Dedifferentiated amniotic fluid mesenchymal stem cell (primary cell): Measurements from ENCODE around the gene IL17RD.

Experiments used
- DNase-seq: peaks from one replicate; pipeline ENCODE4 v3.0.0-alpha.2; 2016; ENCODE audit errors: extremely low spot score

The IL17RD gene

DNA sequence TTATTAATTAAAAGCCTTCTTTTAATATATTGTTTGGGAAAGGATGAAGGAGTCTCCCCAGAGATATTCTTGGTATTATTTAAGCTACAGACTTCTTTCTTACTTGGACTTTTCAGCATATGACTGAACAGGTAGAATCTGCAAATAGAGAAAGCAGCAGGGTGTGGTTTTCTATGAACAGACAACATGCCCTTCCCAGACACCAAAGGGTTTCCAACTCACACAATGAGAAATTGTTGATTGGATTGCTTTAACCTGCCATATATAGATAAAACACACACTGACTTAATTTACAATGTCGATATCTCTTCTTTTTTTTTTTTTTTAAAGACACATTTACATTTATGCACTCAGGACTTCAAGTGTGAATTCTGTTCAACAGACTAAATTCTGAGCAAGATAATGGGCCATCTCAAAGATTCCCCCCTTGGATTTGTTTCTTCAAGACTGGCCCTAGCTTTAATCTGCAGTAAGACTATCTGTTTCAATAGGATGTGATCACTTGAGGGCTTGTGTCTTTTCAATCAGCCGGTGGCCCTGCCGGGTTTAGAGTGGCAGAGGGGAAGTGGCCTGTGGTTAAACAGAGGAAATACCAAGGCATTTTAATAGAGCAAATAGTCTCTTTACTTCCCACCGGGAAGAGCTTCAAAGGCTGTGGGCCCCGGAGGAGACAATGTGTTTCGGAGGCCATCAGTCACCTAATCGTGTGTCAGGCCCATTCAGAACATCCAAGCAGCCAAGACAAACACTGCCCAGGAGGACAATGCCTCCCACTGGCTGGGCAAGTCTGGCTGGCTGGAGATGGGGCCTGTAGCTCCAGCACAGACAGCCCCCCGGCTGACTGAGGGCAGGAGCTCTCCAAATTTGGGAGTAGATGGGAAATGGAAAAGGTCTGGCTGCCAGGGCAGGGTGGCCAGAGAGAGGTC, 6.1 kb downstream of the IL17RD start:
- no peak for DNase-seq

DNA sequence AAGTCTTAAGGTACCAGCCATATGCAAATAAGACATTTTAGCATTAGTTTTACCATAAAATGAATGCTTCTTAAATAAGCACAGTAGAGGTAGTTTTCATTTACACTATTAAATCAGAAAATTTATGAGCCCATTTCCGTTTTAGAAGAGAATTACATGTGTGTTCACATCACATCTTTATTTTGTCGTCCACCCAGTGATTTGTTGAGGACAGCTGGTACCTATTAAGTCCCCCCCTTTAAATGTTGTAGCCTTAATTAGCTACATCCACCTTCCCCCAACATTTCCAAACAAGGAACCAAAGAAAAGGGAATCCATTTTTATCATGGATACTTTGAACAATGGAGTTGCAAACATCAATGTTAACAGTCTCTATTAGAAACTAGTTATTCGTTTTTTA, 6.8 kb downstream of the IL17RD start:
- DNase-seq = no peak

- DNase-seq = no peak
Observed at GRCh38 chr3:57157545-57157944, 7.6 kb downstream of the IL17RD start.

DNA sequence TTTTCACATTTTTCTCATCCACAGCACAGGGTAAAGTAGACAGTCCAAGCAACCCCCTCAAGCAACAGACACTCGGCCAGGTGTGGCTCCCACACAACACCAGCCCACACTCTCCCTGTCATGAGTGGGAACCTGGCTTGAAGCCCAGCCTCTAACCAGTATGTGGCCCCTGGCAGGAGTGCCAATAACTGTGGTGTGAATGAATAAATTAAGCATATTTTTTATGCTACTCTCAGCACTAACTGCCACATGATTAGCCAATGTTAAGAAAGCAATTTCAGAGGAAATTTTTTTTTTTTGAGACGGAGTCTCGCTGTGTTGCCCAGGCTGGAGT, 9.9 kb downstream of the IL17RD start:
- DNase-seq = no peak

GRCh38 chr3:57154470-57155309, 10.5 kb downstream of the IL17RD start:
- DNase-seq = no peak

DNA sequence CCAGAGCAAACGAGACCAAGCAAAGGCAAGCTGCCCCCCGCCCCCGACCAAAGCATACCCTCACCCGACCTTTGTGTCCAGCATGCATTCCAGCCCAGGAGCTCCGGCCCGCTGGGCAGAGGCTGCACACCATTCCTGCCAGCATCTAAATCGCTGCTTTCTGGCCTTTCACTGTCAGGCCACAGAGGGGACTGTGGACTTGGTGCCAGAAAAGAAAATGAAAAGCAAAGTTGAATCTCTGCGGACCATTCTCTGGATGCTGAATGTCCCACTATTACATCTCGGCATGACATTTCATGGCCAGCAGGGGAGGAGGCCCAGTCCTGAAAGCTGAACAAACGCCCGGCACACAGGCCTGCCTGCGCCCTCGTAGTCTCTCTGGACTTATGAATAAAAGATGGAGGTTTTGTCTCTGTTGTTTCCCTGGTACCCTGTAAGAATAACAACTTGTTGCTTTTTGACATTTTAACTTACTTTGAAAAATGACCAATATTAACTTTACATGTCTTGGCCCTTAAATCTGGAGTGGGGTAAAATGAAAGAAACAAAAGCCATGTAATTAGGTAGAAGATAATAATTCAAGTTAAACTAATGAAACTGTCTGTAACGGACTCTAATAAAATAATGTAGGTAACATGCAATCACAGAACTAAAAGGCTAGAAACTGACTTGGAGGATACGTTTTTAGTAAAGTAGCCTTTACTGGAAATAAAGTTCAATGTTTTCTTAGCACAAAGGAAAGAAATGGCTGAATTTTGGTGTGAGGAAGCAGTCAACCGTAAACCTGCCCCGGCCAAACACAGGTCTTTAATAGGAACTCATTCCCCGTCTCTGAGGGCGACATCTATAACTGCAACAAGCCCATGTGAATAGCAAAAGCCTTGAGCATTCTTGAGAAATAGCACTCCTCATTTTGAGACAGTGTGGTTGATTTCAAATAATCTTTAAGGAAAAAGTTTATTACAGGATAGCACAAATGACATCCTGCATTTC, 12.7 kb downstream of the IL17RD start:
- no peak for DNase-seq

DNA sequence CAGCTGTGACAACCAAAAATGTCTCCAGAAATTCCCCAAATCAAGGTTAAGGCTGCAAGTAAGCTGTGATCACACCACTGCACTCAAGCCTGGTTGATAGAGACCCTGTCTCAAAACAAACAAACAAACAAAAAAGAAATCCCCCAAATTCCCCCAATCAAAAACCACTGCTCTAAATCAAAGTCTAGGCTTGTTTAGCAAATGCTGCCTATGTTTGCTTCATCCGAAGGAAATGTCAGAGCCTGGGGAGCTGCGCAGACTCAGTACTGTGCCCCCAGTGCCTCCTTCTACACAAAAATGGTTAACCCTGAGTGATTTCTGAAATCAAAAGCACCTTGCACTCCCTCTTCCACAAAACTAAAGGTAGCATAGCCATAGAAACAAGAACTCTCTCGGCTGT, 13.4 kb downstream of the IL17RD start:
- DNase-seq = no peak

DNA sequence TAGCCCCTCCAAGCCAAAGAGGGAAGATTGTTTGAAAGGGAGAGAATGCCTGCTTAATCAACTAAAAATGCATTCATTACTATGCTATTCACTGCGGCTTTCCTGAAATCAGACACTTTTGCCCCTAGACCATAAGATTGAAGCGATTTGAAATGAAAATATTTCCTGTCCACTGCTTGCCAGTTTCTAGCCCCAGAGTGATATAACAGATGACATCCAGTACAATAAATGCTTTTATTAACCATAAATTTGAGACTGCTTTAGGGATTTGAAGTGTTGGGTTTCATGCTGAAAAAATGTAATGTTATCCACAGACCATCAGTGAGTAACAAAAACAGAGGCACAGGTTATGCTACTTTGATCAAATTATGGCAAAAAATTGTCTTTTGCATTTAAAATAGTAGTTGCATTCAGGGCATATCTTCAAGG, 14.1 kb downstream of the IL17RD start:
- peak; percentile 68 for DNase-seq

DNA sequence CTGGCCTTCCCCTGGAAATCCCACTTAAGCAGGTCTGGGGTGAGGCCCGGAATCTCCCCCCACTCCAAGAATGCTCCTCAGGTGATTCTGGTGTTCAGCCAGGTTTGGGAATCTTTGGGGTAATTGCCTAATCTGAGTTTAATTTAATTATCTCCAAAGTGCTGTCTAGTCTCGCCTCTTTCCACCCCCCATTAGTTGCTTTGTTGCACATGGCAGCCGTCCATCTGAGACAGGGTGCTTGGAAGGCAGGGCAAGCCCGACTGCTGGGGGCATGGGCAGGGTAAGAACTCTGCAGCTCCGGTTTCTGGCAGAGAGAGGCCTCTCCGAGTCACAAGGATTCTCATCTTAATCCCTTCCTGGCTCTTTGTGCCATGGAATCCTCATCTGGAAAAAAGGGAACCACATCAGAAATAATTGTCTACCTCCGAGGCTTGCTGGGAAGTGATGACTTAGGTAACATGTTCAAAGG, 15.0 kb downstream of the IL17RD start:
- DNase-seq = no peak

GRCh38 chr3:57147071-57147470, 18.1 kb downstream of the IL17RD start:
- DNase-seq = no peak

DNA sequence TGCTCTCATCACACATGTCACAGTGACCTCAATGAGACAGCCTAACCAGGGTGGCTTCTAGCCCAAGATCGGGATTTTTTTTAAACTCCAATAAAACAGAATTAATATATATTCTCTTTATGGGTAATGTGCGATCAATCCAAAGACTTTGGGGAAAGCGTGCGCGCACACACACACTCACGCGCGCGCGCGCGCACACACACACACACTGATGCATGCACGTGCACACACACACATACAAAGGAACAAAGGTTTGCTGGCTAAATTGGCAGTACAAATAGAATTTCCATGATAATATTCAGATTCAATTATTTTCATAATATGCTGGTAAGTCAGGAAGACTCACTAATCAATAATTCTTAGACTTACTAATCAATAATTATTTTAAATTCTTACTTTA, 19.3 kb downstream of the IL17RD start:
- DNase-seq = no peak

GRCh38 chr3:57144952-57145351, 20.2 kb downstream of the IL17RD start:
- no peak for DNase-seq

DNA sequence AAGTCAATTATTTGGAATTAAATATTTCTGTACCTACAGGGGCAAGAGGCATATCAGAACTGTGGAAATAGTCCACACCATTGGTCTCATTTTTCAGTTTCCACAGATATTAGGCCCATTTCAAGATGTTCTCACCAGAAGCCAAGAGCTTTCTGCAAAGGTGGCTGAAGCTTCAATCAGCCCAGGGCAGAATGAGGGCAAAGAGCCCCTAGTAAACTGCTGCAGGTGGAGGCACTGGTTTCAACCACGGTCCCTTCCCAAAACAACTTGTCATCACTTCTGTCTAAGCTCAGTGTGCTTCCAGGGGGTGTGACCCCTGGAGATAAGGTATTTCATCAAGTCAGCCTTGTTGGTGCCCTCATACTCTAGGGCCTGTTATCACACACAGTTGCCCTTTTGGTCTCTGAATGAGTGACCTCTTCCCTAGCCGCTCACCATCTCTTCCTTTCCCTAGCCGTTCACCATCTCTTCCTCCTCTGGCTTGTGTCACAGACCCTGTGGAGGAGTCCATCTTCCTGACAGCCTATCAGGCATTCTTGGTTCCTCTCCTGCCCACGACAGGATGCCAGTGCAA, 21.2 kb downstream of the IL17RD start:
- no peak for DNase-seq

- DNase-seq = no peak
Observed at GRCh38 chr3:57142411-57142723, 22.8 kb downstream of the IL17RD start.

- no peak for DNase-seq
Observed at GRCh38 chr3:57141719-57142410, 23.3 kb downstream of the IL17RD start.

DNA sequence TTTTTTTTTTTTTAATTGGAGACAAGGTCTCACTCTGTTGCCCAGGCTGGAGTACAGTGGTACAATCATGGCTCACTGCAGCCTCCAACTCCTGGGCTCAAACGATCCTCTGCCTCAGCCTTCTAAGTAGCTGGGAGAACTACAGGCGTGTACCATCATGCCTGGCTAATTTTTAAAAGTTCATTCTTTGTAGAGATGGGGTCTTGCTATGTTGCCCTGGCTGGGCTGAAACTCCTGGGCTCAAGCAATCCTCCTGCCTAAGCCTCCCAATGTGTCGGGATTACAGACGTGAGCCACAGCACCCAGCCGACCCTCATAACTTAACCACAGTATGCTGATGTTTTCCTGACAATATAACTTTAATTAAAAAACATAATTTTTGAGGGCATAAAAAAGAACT, 24.3 kb downstream of the IL17RD start:
- no peak for DNase-seq

DNA sequence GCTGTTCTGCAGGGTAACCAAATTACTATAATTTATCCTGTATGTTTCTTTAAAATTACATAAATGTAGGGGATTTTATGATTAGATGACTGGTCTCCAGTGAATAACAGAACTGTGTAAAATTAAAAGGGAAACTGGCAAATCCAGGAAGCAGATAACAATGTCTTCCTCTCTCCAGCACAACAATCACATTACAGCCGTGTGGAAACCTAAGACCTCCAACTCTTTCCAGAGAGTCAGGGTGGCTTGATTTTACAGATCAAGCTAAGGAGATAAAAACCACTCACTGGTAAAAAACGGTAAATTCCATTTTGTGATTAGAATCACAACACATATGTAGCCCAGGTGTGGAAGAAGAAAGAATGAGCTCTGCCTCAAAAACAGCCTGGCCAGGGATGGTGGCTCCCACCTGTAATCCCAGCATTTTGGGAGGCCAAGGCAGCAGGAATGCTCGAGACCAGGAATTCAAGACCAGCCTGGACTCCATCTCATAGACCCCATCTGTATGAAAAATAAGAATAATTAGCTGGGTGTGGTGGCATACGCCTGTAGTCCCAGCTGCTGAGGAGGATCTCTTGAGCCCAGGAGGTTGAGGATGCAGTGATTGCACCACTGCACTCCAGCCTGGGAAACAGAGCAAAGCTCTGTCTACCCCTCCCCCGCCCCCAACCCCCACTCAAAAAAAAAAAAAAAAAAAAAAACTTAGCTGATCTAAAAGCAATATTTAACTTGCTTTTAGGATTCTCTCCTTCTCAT, 29.0 kb downstream of the IL17RD start:
- no peak for DNase-seq

DNA sequence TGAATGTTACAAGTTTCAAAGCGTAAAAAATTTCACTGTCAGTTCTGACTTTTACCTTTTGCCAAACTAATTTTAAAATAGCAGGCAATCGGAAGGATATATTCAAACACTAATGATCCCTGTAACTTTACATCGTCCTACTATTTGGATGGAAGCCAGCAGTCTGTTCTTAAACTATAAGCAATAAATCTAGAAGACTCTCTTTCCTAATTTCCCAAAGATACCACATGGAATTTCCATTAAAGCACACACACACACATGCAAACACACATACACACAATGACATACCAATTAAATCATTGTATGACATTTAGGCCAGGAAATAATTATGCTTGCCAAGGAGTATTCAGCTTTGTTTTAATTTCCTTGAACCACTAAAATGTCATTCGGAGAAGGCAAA, 32.0 kb downstream of the IL17RD start:
- DNase-seq = no peak

GRCh38 chr3:57132674-57133073, 32.5 kb downstream of the IL17RD start:
- no peak for DNase-seq

- no peak for DNase-seq
Observed at GRCh38 chr3:57131210-57131588, 34.0 kb downstream of the IL17RD start.
